HCT116 (cell line): ENCODE results near the gene AIFM2. TPM values are rescaled to one million over a fixed set of nuclear protein-coding genes. Genes with fewer than 3 reads are reported as not detected.

ENCODE experiments used
- ATAC-seq: fragments of 200-7000 bp; cut with Tn5 transposase; 2 replicates; pipeline ENCODE4 v1.9.1; 2020; ENCODE audit warnings: mild to moderate bottlenecking, moderate library complexity
- BruUV-seq: library from RNA; stranded (reverse); fragments of 400-500 nt; replicated peaks from 2 replicates; lab custom pipeline; 2021; lab: Mats Ljungman, UMichigan
- CTCF ChIA-PET: fragments of 300-600 bp; sonication (Branson Sonifier 250); formaldehyde crosslinking; loops from one replicate; lab custom pipeline; 2021; ENCODE audit warnings: antibody characterized with exemption; lab: Charles Lee
- POLR2A ChIA-PET: fragments of 300-600, 350-600 bp; sonication (Branson Sonifier 250); formaldehyde crosslinking; loops from one replicate; lab custom pipeline; 2021; ENCODE audit warnings: antibody characterized with exemption; lab: Charles Lee
- RAD21 ChIA-PET, 2 experiments: fragments of 300-600 bp; sonication (Branson Sonifier 250); formaldehyde crosslinking; loops; one replicate each; lab custom pipeline; 2023; ENCODE audit warnings: low total read pairs in 2 of 2; ENCODE audit not compliant: uncharacterized antibody in 2 of 2, unreplicated experiment in 2 of 2, low non-redundant PET in 1 of 2; lab: Charles Lee
- DNase-seq: peaks from one replicate; pipeline ENCODE4 v3.0.0-alpha.2; 2010; ENCODE audit warnings: low read depth, low spot score
- H2AFZ ChIP-seq: fragments of 200-600 bp; shearing (Covaris generic), sonication (generic); 2 replicates; pipeline ENCODE4 v1.6.1; 2017; ENCODE audit warnings: low read depth, mixed run types, mixed read lengths, antibody characterized with exemption, low read length; ENCODE audit not compliant: poor library complexity, severe bottlenecking
- H3K27ac ChIP-seq: 2 replicates; pipeline ENCODE4 v1.5.1; 2012; ENCODE audit warnings: low read depth, low read length
- H3K27me3 ChIP-seq: fragments of 200-600 bp; sonication (generic); 2 replicates; pipeline ENCODE4 v1.6.1; 2016; ENCODE audit warnings: mixed run types, low read length, mixed read lengths; ENCODE audit not compliant: insufficient read depth
- H3K36me3 ChIP-seq, 2 experiments: fragments of 200-500 bp in 1 of 2; fragments of 200-600 bp in 1 of 2; sonication (Bioruptor generic) in 1 of 2; sonication (generic) in 1 of 2; 2 replicates each; pipeline versions ENCODE4 v1.5.1 to v1.6.1; 2014 to 2016; ENCODE audit warnings: low read length in 2 of 2, inconsistent platforms in 1 of 2, mixed read lengths in 1 of 2, mixed run types in 1 of 2; ENCODE audit not compliant: insufficient read depth in 2 of 2, control insufficient read depth in 1 of 2
- H3K4me1 ChIP-seq, 2 experiments: fragments of 200-600 bp in 1 of 2; sonication (generic) in 1 of 2; 2 replicates each; pipeline versions ENCODE4 v1.5.1 to v1.6.1; 2012 to 2017; ENCODE audit warnings: low read length in 2 of 2, inconsistent platforms in 1 of 2, mild to moderate bottlenecking in 1 of 2, mixed read lengths in 1 of 2, mixed run types in 1 of 2, moderate library complexity in 1 of 2; ENCODE audit not compliant: insufficient read depth in 2 of 2, control insufficient read depth in 1 of 2
- H3K4me2 ChIP-seq: fragments of 200-600 bp; sonication (generic); 2 replicates; pipeline ENCODE4 v1.6.1; 2017; ENCODE audit warnings: mixed run types, low read length, mixed read lengths
- H3K4me3 ChIP-seq, 2 experiments: fragments of 200-600 bp in 1 of 2; sonication (generic) in 1 of 2; replicated peaks in 1 of 2; 2 replicates each; pipeline ENCODE4 v1.5.1; 2011 to 2016; ENCODE audit warnings: low read length in 2 of 2, control low read depth in 1 of 2, low read depth in 1 of 2, mild to moderate bottlenecking in 1 of 2, mixed read lengths in 1 of 2, mixed run types in 1 of 2
- H3K79me2 ChIP-seq: fragments of 200-600 bp; sonication (generic); 2 replicates; pipeline ENCODE4 v1.6.1; 2017; ENCODE audit warnings: mild to moderate bottlenecking, mixed run types, low read length, moderate library complexity, mixed read lengths; ENCODE audit not compliant: insufficient read depth
- H3K9ac ChIP-seq: fragments of 200-600 bp; sonication (generic); 2 replicates; pipeline ENCODE4 v1.6.1; 2016; ENCODE audit warnings: low read length, mixed read lengths
- H3K9me2 ChIP-seq: fragments of 200-600 bp; sonication (generic), shearing (Covaris generic); 2 replicates; pipeline ENCODE4 v1.6.1; 2017; ENCODE audit warnings: mixed run types, mild to moderate bottlenecking, moderate library complexity; ENCODE audit not compliant: insufficient read depth
- H3K9me3 ChIP-seq, 2 experiments: fragments of 200-500 bp in 1 of 2; fragments of 200-600 bp in 1 of 2; sonication (Bioruptor generic) in 1 of 2; sonication (generic) in 1 of 2; 2 replicates each; pipeline ENCODE4 v1.6.1; 2014 to 2017; ENCODE audit warnings: low read length in 2 of 2, mixed read lengths in 2 of 2, inconsistent platforms in 1 of 2, low read depth in 1 of 2, mild to moderate bottlenecking in 1 of 2, mixed run types in 1 of 2, moderate library complexity in 1 of 2; ENCODE audit not compliant: control insufficient read depth in 1 of 2, insufficient read depth in 1 of 2
- H4K20me1 ChIP-seq: fragments of 200-600 bp; sonication (generic), shearing (Covaris generic); 2 replicates; pipeline ENCODE4 v1.6.1; 2017; ENCODE audit warnings: mixed run types, mild to moderate bottlenecking, moderate library complexity; ENCODE audit not compliant: insufficient read depth
- ATF3 ChIP-seq: IDR thresholded peaks from 2 replicates; pipeline ENCODE4 v1.6.1; 2012
- CBX3 ChIP-seq: IDR thresholded peaks from 2 replicates; pipeline ENCODE4 v1.6.1; 2012; ENCODE audit warnings: low read depth
- CEBPB ChIP-seq: IDR thresholded peaks from 2 replicates; pipeline ENCODE4 v1.6.1; 2012; ENCODE audit warnings: low read depth
- ELF1 ChIP-seq: IDR thresholded peaks from 2 replicates; pipeline ENCODE4 v1.6.1; 2012; ENCODE audit warnings: low read depth, borderline replicate concordance
- EZH2phosphoT487 ChIP-seq: fragments of 200-600 bp; IDR thresholded peaks from 2 replicates; pipeline ENCODE4 v1.6.1; 2018; ENCODE audit warnings: antibody characterized with exemption, borderline replicate concordance
- JUND ChIP-seq: IDR thresholded peaks from 2 replicates; pipeline ENCODE4 v1.6.1; 2012
- POLR2A ChIP-seq: IDR thresholded peaks from 2 replicates; pipeline ENCODE4 v1.7.0; 2011; ENCODE audit warnings: borderline replicate concordance; ENCODE audit not compliant: insufficient read depth, insufficient read length; ENCODE audit errors: extremely low read depth
- POLR2AphosphoS5 ChIP-seq: IDR thresholded peaks from 2 replicates; pipeline ENCODE4 v1.6.1; 2011; ENCODE audit warnings: mild to moderate bottlenecking, low read depth, low read length, moderate library complexity
- RAD21 ChIP-seq: IDR thresholded peaks from 2 replicates; pipeline ENCODE4 v1.6.1; 2012; ENCODE audit warnings: low read depth, mild to moderate bottlenecking
- SP1 ChIP-seq: IDR thresholded peaks from 2 replicates; pipeline ENCODE4 v1.6.1; 2012; ENCODE audit warnings: low read depth
- SRF ChIP-seq: IDR thresholded peaks from 2 replicates; pipeline ENCODE4 v1.6.1; 2012; ENCODE audit warnings: low read depth
- TCF7L2 ChIP-seq: IDR thresholded peaks from 2 replicates; pipeline ENCODE4 v1.7.0; 2011; ENCODE audit warnings: borderline replicate concordance, inconsistent platforms; ENCODE audit not compliant: insufficient read depth, insufficient read length; ENCODE audit errors: extremely low read depth
- YY1 ChIP-seq: IDR thresholded peaks from 2 replicates; pipeline ENCODE4 v1.6.1; 2011; ENCODE audit warnings: low read length, low read depth, moderate library complexity, mild to moderate bottlenecking; ENCODE audit not compliant: insufficient replicate concordance; ENCODE audit errors: extremely low read depth
- ZBTB33 ChIP-seq: IDR thresholded peaks from 2 replicates; pipeline ENCODE4 v1.6.1; 2011; ENCODE audit warnings: mild to moderate bottlenecking, low read length, moderate library complexity; ENCODE audit not compliant: insufficient replicate concordance; ENCODE audit errors: extremely low read depth
- ZFX ChIP-seq: fragments of 450-650 bp; IDR thresholded peaks from 2 replicates; pipeline ENCODE4 v1.6.1; 2017
- ZNF274 ChIP-seq: fragments of 200-500 bp; sonication (Bioruptor generic); IDR thresholded peaks from 2 replicates; pipeline ENCODE4 v1.6.1; 2014; ENCODE audit warnings: mild to moderate bottlenecking, low read depth, low read length, inconsistent platforms
- intact Hi-C: fragments of 100-400 bp; cut with micrococcal nuclease; formaldehyde crosslinking; loops from 2 replicates; pipeline ENCODE4 v1.10.0; 2022
- total RNA-seq: library from RNA; stranded (reverse); gene quantifications from one replicate; pipeline ENCODE4 v1.2.1, GENCODE V29; 2021; ENCODE audit not compliant: unreplicated experiment

The AIFM2 gene
- total RNA-seq, 1 experiment from 2014 or later, result 20.0 TPM

GRCh38 chr10:70125918-70126552, 6.6 kb downstream of the AIFM2 start:
- no peak overlapping the region for H3K4me3 ChIP-seq
- H2AFZ ChIP-seq, result no peak overlapping the region
- H3K4me2 ChIP-seq, result no peak overlapping the region
- H3K27ac ChIP-seq, result no peak overlapping the region
- H3K9me2 ChIP-seq, result no peaks in the 10 kb centered on the region
- ChIA-PET POLR2A (no interaction called here), RAD21 (no interaction called here), CTCF (interaction anchor here (2.6 kb wide), 1 partner anchor 10 kb away, joined by 12 read pairs; no protein-coding TSS in a partner anchor)
- H3K9ac ChIP-seq, result no peak overlapping the region
- H3K27me3 ChIP-seq, result no peaks in the 10 kb centered on the region
- no peaks in the 10 kb centered on the region for H3K9me3 ChIP-seq
- peaks cover 2 to 10% of the 10 kb centered on the region in 2 experiments; a peak in 2 of 4 replicates for H3K36me3 ChIP-seq
- DNase-seq (no peak), ATAC-seq (no peak)
- BruUV-seq, result no TSS peak
- no peaks in the 10 kb centered on the region for H4K20me1 ChIP-seq
- H3K4me1 ChIP-seq, result peaks cover 4 to 11% of the 10 kb centered on the region in 2 experiments
- H3K79me2 ChIP-seq, result peaks cover 53% of the 10 kb centered on the region
- intact Hi-C loops, result no loop called here
- no peak for TF ChIP-seq SRF
- no peak for TF ChIP-seq SP1
- TF ChIP-seq CBX3, result no peak
- 0 out of 2 replicates have a peak, but pooled peaks have one; percentile 9 for TF ChIP-seq POLR2AphosphoS5
- no peak for TF ChIP-seq JUND
- TF ChIP-seq RAD21, result no peak

GRCh38 chr10:70124918-70125317, 7.7 kb downstream of the AIFM2 start:
- BruUV-seq, result no TSS peak
- TF ChIP-seq POLR2AphosphoS5, result no peak
- no peak for TF ChIP-seq SP1
- no peak for TF ChIP-seq ZFX
- no peak for TF ChIP-seq CBX3
- no peak for TF ChIP-seq YY1
- no peak for TF ChIP-seq RAD21
- no peak for TF ChIP-seq ELF1
- TF ChIP-seq CEBPB, result no peak
- no peak for TF ChIP-seq POLR2A
- TF ChIP-seq ATF3, result no peak
- no peak for TF ChIP-seq TCF7L2
- no peak for TF ChIP-seq ZNF274
- no peak for TF ChIP-seq SRF
- TF ChIP-seq EZH2phosphoT487, result no peak
- TF ChIP-seq ZBTB33, result no peak

More at GRCh38 chr10:70124918-70125317, 7.7 kb downstream of the AIFM2 start:
- H2AFZ ChIP-seq, result no peak overlapping the region
- ChIA-PET RAD21 (no interaction called here), POLR2A (no interaction called here), CTCF (no interaction called here)
- H3K27ac ChIP-seq, result no peak overlapping the region
- peaks cover 0 to 7% of the 10 kb centered on the region in 2 experiments; a peak in 1 of 4 replicates for H3K4me1 ChIP-seq
- no peaks in the 10 kb centered on the region for H4K20me1 ChIP-seq
- H3K4me3 ChIP-seq, result no peak overlapping the region
- DNase-seq (no peak), ATAC-seq (no peak)
- H3K79me2 ChIP-seq, result peaks cover 42% of the 10 kb centered on the region
- peaks cover 2 to 21% of the 10 kb centered on the region in 2 experiments; a peak in 3 of 4 replicates for H3K36me3 ChIP-seq
- H3K27me3 ChIP-seq, result no peaks in the 10 kb centered on the region
- no peak overlapping the region for H3K4me2 ChIP-seq
- H3K9me3 ChIP-seq, result no peaks in the 10 kb centered on the region
- H3K9ac ChIP-seq, result no peak overlapping the region
- intact Hi-C loops, result no loop called here
- H3K9me2 ChIP-seq, result no peaks in the 10 kb centered on the region
